ENCODE measurements around the gene ACP2.

ACP2 gene

DNA sequence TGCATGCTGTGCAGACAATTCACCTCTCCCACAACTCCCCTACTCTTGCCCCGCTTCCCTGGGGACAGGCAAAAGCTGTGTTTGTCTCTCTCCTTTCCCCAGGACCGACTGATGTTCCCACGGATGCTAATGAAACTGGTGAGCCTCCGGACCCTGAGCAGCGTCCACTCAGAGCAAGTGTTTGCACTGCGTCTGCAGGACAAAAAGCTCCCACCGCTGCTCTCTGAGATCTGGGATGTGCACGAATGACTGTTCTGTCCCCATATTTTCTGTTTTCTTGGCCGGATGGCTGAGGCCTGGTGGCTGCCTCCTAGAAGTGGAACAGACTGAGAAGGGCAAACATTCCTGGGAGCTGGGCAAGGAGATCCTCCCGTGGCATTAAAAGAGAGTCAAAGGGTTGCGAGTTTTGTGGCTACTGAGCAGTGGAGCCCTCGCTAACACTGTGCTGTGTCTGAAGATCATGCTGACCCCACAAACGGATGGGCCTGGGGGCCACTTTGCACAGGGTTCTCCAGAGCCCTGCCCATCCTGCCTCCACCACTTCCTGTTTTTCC lies 19.9 kb upstream of the ACP2 start:
- DNase-seq: no peak

DNA sequence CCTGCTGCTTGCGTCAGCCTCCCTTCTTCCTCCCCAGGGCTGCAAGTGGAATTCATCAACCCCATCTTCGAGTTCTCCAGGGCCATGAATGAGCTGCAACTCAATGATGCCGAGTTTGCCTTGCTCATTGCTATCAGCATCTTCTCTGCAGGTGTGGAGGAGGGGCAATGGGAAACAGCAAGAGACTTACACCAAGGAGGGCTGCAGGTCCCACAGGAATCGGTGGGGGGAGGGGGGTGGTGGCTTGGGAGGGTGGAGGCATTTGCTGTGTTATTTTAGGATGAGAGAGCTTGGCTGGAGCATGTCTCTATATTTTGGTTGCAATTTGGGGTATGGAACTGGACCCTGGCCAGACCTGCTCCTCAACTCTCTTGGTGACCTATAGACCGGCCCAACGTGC lies 19.3 kb upstream of the ACP2 start:
- DNase-seq: no peak

DNA sequence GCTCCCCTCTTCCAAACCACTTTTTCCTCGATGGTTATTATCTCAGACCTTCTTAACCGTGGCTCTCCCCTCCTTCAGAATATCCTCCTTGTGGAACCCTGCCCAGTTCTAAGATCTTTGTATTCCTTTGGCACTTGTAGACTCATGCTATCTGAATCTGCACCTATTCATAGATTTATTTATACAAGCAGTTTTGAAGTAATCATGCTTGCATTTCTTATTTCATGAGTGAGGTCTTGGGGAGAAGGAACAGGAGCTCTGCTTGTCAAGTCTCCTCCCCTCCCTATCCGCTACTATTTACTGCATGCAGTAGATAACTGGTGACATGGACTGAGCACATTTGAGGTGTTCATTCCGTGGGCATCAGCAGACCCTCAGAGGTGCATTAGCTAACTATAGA lies 15.9 kb upstream of the ACP2 start:
- no peak for DNase-seq

DNA sequence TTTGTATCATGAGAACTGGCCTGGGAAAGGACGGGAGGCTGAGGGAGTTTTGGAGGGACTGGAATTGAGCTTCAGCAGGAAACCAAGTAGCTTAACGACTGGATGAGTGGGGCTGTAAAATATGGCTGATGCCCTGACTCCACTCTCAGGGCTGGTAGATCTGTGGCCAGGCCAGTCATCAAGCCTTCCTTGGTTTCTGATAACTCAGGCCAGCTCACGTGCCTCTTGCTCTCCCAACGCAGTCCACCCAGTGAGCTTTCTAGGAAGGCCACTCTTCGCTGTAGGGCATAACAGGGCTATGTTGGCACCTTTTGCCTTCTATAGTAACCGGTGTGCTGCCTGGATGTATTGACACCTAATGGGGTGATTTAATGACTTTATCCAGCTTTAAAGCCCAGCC lies 15.5 kb upstream of the ACP2 start:
- no peak for DNase-seq

DNA sequence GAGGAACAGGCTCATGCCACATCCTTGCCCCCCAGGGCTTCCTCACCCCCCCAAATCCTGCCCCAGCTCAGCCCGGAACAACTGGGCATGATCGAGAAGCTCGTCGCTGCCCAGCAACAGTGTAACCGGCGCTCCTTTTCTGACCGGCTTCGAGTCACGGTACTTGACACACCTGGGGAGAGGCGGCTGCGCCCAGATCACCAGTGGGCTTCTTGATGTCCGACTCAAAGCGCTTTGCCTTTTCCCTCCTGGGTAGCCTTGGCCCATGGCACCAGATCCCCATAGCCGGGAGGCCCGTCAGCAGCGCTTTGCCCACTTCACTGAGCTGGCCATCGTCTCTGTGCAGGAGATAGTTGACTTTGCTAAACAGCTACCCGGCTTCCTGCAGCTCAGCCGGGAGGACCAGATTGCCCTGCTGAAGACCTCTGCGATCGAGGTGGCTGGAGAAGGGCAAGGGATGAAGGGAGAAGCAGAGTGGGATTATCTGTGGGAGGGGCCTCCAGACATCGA lies 12.7 kb upstream of the ACP2 start:
- no peak for DNase-seq

DNA sequence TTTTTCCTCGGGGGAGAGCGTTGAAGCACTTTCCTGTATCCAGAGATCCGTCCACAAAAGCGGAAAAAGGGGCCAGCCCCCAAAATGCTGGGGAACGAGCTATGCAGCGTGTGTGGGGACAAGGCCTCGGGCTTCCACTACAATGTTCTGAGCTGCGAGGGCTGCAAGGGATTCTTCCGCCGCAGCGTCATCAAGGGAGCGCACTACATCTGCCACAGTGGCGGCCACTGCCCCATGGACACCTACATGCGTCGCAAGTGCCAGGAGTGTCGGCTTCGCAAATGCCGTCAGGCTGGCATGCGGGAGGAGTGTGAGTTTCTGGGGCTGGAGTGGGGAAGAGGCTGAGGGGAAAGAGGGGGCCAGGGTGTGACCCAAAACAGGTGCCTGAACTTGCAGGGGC lies 11.8 kb upstream of the ACP2 start:
- DNase-seq: no peak

DNA sequence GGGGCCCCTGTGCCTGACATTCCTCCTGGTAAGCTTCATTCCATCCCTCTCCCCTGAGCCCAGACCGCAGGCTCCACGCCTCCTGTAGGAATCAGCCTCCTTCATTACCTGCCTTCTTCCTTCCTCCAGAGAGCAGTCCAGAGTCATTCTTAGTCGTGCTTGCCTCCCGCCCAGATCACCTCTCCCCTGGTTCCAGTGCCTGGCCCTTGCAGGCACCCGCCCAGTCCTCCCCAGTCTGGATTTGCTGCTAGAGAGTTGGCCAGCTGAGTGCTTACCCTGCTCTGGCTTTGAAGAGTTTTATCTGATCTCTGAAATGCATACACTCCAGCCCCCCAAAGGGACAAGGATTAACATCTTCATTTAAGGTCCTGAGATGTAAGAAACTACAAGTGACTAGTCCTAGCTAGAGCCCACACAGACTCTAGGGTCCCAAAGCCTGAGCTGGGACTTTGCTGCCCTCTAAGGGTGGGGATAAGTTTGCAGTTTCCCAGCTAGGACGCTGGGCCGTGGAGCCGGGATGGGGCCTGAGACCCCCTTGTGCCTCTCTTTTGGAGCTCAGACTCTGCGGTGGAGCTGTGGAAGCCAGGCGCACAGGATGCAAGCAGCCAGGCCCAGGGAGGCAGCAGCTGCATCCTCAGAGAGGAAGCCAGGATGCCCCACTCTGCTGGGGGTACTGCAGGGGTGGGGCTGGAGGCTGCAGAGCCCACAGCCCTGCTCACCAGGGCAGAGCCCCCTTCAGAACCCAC lies 10.8 kb upstream of the ACP2 start:
- DNase-seq: peak; percentile 43

DNA sequence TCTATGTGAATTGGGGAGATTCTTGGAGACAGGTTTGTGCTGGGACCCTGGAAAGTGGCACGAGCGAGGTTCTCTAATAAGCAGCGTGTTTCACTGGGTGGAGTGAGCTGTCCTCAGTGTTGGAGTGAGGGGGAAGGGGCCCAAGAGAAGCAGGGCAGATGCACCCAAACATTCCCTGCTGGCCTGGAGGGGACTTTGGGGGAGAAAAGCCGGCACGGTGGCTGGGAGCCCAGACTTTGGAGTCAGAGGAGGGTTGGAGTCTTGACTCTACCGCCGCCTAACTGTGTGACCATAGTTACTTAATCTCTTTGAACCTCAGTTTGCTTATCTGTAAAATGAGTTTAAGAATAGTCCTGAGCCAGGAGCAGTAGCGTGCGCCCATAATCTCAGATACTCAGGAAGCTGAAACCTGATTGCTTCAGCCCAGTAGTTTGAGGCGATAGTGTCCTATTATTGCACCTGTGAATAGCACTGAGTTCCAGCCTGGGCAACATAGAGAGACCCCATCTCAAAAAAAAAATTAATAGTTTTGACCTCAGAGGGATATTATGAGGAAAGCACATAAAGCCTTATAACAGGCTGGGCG lies 9.8 kb upstream of the ACP2 start:
- no peak for DNase-seq

DNA sequence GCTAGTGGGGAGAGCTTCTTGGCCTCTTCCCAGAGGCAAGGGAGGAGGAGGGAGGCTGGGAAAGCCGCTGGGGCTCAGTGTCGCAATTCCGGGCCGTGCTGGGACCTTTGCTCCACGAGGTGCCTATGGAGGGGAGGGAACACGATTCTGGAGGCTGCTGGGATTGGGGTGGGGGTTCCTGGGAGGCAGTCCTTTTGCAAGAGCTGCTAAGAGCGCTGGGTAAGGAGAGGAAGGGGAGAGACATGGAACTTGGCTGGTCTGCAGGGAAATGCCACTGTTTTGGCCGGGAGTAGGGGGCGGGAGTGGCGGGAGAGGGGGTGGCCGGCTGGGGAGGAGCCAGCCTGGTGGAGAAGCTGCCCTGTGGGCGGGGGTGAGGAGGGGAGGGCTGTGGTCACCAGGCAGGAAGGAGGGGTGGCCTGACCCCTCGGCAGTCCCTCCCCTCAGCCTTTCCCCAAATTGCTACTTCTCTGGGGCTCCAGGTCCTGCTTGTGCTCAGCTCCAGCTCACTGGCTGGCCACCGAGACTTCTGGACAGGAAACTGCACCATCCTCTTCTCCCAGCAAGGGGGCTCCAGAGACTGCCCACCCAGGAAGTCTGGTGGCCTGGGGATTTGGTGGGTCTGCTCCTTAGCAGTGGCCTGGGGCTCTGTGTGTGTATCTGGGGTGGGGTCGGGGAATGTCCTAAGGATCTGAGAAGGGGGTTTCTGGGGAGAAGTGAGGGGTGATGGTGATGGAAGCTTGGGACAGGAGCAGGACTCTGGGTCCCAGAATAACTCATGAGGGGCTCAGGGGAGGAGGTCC lies 9.1 kb upstream of the ACP2 start, which contains the start of gene NR1H3:
Gene NR1H3 (plus strand): TSS at position 480 of the 800 bp plus-strand sequence. CDS start 1,221 bp downstream, outside the sequence.
- DNase-seq: no peak

DNA sequence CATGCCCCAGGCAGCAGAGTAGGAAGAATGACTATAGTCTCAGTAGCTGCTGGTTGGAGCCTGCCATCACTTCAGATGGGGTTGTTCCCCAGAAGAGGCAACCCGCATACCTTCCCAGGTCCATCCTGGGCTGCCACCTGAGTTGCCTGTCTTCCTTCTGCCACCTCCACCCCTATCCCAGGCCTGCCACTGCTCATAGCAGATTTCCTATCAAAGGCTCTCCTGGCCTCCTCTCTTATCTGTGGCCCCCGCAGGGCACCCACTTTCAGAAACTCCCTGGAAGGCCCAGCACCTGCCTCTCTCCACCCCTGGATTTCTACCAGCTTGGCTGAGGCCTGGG lies 8.5 kb upstream of the ACP2 start:
- DNase-seq: no peak

DNA sequence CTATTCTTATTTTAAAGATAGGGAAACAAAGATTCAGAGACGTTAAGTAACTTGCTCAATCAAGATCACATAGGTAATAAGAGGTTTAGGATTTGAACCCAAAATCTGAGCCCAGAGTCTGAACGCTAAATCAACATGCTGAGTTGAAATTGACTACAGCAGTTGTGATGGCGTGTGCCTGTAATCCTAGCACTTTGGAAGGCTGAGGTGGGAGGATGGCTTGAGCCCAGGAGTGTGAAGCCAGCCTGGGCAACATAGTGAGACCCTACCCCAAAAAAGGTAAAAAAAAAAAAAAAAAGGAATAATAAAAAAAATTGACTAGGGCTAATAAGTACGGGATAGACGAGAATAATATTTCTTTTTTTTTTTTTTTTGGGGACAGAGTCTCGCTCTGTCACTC lies 7.8 kb upstream of the ACP2 start:
- DNase-seq: no peak

DNA sequence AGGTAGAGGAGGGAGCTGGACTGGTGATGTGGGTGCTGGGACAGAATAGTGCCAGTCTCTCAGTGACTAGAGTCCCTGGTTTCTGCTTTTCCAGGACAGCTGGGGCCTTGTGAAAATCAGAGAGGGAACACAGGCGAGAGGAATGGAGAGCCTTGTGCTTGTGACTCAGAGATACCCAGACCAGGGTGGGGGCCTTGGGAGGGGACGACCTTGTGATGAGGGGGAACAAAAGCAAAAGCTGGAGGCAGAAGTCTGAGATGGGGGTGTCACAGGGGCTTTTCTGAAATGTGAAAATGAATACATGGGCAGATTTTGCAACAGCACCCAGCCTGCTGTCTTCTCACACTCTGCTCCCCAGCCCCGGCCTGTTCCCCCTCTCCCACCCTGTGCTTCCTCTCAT lies 5.8 kb upstream of the ACP2 start:
- no peak for DNase-seq

DNA sequence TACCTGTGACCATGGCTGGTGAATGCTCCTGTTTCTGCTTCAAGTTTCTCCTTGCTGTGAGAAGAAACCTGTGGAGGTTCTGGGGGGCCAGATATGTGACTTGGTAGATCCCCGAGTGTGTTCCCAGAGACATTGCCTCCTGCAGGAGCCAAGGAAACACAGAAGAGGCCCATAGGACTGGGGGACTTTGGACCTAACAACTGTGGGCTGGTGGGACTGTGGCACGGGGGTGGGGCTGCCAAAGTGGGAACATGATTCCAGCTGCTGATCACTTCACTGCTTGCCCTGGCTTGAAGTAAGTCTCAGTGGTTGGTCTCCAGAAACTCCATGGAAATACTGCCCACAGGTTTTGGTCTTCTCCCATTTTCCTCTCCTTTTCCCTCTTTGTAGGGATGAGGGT lies 5.0 kb upstream of the ACP2 start:
- no peak for DNase-seq

DNA sequence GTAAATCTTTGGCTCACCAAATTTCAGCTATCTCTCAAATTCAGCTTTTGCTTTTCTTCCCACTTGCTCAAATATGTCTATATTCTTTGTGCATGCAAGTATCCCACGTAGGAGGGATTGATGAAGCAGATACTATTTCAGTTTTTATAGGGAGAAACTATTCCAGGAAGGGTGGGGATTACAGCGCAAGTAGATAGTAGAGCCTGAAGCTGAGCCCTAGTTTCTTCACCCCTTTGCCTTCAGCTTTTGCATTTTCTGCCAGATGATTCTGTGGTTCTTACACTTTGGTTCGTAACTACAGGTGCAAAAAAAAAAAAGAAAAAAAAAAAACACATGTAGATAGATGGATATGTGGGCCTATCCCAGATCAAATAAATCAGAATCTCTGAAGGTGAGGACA lies 3.1 kb upstream of the ACP2 start:
- DNase-seq: no peak

DNA sequence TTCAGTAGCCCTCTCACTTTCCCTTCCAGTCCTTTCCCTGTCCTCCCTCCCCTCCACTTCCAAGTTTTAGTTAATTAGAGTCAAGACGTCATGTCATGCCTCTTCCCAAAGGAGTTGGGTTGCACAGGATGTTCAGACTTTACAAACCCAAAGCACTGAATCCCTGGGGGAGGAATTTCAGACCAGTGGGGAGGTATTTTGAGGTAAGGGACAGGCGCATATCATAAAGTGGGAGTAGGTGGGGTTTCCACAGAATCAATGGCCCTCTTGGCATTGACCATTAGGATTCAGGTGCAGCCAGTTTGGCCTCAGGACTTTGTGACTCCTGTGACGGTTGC lies 733 bp upstream of the ACP2 start:
- no peak for DNase-seq

DNA sequence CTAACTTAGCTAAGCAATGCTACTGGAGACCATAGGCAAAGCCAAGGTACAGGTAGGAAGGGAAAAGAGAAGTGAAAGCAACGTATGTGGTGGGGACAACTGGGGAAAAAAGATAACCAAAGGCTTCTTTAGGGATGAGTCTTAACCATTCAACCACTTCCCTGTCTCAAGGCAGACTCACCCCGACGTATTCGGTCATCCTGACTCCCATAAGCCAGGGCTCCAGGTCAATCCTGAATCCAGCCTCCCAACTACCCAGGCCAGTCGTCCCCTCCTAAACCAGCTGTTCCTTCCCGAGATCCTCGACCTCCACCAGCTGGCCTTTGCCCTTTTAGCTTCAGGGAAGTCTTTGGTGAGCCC lies 330 bp downstream of the ACP2 start:
- DNase-seq: no peak

DNA sequence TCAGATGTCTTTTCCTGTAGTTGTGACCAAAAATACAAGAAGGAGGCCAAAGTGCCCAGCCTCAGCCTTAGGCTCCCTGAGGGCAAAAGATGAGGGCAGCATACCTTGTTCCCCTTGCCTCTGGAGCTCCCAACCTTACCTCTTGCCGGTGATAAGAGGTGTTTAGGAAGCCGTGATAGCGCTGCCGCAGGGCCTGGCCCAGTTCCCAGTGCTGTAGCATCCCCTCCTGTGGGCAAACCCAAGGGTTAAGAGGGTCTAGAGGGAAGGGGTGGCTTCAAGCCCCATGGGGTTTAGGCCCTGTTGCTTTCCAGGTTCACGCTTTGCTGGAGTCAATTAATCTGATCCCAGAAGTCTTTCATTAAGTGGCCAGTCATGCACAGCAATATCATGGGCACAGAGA lies 1.1 kb downstream of the ACP2 start:
- no peak for DNase-seq

DNA sequence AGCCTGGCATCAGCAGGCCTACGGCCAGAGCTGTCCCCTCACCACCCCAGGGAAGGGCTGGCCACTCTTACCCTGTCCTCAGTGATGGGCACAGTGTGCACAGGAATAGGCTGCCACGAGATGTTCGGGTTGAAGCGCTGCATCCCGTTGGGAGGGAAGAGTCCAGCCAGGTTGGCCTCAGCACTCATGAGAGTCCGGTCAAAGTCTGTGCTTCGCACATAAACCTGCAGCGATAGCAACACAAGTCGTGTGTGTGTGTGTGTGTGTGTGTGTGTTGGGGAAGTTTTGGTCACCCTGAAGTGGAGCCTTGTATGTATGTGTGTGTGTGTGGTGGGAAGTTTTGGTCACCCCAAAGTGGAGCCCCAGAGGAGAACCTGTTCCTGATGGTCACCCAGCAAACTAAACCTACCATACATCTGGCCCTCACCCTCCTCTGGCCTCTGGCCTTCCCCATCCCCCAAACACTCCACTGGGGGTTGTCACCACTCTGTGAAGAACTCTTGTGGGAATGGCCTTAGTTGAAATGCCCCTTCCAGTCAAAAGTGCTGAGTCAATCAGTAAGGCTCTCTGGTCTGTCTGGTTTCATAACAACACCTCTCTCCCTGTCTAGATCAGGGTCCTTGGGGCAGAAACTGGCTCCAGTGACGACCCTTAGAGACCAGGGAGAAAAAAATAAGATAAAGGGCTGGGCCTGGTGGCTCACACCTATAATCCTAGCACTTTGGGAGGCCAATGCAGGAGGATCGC lies 2.8 kb downstream of the ACP2 start:
- DNase-seq: no peak

DNA sequence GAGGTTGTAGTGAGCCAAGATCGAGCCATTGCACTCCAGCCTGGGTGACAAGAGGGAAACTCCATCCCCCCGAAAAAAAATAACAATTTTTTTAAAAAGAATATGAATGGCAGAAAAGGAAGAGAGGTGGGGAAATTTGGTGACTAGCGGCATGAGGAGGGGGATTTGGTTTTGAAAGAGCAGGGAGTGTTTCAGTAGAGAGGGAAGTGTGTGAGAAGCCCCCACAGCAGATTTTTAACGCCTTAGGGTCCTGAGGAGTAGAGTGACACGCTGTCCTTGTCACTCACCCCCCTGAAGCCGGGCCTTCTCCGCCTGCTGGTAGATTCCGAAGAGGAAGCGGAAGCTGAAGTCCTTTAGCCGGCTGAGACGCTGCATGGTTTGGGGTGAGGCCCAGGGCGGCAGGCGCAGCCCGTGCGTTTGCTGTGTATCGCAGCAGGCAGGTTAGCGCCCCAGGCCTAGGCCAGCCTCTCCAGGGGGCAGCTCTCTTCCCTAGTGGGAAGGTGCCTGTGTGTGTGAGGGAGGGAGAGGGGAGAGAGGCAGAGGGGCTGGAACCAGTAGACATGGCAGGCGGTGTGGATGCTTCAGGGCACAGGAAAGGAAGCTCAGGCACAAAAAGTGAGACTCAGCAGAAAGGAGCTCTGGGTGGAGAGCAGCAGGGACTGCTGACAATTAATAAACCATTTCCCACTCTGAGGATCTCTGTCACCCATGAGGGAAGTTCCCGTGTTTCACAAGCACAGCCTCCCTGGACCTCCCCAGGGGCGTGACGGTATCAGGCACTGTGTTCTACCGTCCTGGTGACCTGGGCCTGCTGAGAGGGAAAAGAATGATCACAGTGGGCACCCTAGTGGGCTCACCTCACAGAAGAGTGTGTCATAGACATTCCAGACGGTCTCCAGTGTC lies 3.9 kb downstream of the ACP2 start:
- peak; percentile 11 for DNase-seq

DNA sequence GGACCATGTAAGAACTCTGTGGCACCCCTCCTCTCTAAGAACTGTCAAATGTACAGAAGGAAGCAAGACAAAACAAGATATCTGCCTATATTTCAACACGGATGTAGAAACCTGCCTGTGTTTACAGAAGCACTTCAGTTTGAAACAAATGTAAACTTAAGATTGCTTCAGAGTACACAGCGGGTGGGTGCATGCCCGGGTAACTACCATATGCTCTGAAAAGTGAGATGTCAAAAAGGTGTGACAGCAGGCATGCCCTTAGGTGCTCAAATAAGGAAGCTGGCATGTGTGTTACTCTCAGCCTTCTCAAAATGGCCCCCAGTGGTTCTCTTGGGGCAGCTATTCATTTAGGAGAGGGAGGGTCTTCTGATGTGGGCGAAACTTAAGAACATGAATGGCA lies 5.2 kb downstream of the ACP2 start:
- DNase-seq: no peak

DNA sequence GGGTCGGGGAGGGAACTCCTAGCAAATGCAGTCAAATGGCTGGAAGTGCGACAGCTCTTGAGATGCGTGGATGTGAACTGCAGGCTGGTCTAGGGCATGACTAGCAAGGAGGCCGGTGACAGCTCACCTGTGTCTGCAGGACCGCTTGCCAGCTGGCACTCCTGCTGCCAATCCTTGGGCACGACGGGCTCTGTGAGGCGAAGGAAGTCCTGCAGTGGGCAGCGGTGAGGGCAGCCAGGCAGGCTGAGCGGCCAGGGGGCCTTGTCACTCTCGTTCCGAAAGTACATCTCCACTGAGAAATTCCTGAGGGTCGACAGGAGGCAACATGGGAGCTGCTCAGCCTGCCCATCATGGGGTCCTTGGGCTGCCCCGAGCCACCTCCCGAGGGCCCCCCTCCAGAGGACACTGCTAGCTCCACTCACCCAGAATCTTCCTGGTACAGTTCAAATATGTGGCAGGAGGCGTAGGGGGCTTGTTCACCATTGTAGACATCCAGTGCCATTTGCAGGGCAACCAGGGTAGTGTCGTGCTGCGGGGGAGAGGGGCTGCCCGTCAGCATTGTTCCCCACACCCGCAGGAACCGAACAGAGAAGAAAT lies 5.9 kb downstream of the ACP2 start:
- DNase-seq: no peak

DNA sequence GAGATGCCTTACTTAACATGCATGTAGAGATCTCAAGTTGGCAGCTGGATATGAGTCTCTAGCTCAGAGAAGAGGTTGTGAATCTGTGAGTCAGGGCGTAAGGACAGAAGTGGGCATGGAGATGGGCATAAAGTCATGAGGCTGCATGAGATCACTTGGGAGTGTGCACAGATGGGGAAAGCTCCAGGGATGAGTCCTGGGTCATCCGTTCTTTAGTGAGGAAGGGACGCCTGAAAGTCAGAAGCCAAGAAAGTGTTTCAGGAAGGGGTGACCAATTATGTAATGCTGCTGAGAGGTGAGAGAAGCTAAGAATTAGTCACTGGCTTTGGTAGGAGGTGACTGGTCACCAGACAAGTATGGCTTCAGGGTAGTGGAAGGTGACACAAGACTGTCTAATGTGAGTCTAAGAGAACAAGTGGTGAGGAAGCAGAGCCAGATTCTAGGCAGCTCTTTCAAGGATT lies 6.7 kb downstream of the ACP2 start:
- DNase-seq: no peak

Measured in CD4-positive, alpha-beta T cell treated with Interleukin-21 for 1 hour (primary cell).